Neutrophil (primary cell): ENCODE data around the gene RLN1.

Source experiments
- H3K27ac ChIP-seq: fragments of 200-600 bp; sonication (generic); 2 replicates; pipeline ENCODE4 v1.5.1; 2016; ENCODE audit warnings: mild to moderate bottlenecking, moderate library complexity
- H3K27me3 ChIP-seq: fragments of 200-600 bp; sonication (generic); 2 replicates; pipeline ENCODE4 v1.6.0; 2016; ENCODE audit warnings: mild to moderate bottlenecking
- H3K36me3 ChIP-seq: fragments of 200-600 bp; sonication (generic); 2 replicates; pipeline ENCODE4 v1.5.1; 2017
- H3K4me1 ChIP-seq, 2 experiments: fragments of 200-600 bp in 1 of 2; sonication (generic) in 1 of 2; 1 replicate in 1 of 2; 2 replicates in 1 of 2; pipeline versions ENCODE4 v1.5.1 to v1.6.1; 2013 to 2016; ENCODE audit warnings: low read depth in 1 of 2, low read length in 1 of 2, mild to moderate bottlenecking in 1 of 2, moderate library complexity in 1 of 2; ENCODE audit not compliant: control insufficient read depth in 1 of 2, insufficient read depth in 1 of 2
- H3K4me3 ChIP-seq, 2 experiments: fragments of 200-600 bp in 1 of 2; sonication (generic) in 1 of 2; 1 replicate in 1 of 2; 2 replicates in 1 of 2; pipeline ENCODE4 v1.5.1; 2013 to 2016; ENCODE audit warnings: low read depth in 1 of 2, low read length in 1 of 2, mild to moderate bottlenecking in 1 of 2, moderate library complexity in 1 of 2
- H3K9me3 ChIP-seq: fragments of 200-600 bp; sonication (generic); 2 replicates; pipeline ENCODE4 v1.5.1; 2016
- TF ChIP-seq, protein P1 (sequence below): fragments of 200-600 bp; sonication (generic); IDR thresholded peaks from 2 replicates; pipeline ENCODE4 v1.5.1; 2016; ENCODE audit warnings: antibody characterized with exemption

RLN1 gene

DNA sequence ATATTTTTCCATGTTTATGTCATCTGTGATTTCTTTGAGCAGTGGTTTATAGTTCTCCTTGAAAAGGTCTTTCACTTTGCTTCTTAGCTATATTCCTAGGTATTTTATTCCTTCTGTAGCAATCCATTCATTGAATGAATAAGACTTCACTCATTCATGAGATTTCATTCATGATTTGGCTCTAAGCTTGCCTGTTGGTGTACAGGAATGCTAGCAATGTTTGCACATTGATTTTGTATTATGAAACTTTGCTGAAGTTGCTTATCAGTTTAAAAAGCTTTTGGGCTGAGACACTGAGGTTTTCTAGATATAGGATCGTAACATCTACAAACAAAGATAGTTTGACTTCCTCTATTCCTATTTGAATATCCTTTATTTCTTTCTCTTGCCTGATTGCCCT is 51.1 kb downstream of the RLN1 start:
- TF ChIP-seq, protein P1, sequence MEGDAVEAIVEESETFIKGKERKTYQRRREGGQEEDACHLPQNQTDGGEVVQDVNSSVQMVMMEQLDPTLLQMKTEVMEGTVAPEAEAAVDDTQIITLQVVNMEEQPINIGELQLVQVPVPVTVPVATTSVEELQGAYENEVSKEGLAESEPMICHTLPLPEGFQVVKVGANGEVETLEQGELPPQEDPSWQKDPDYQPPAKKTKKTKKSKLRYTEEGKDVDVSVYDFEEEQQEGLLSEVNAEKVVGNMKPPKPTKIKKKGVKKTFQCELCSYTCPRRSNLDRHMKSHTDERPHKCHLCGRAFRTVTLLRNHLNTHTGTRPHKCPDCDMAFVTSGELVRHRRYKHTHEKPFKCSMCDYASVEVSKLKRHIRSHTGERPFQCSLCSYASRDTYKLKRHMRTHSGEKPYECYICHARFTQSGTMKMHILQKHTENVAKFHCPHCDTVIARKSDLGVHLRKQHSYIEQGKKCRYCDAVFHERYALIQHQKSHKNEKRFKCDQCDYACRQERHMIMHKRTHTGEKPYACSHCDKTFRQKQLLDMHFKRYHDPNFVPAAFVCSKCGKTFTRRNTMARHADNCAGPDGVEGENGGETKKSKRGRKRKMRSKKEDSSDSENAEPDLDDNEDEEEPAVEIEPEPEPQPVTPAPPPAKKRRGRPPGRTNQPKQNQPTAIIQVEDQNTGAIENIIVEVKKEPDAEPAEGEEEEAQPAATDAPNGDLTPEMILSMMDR, result no peak
- H3K9me3 ChIP-seq, result no peaks in the 10 kb centered on the region
- no peaks in the 10 kb centered on the region for H3K27me3 ChIP-seq
- H3K27ac ChIP-seq, result no peak overlapping the region
- H3K36me3 ChIP-seq, result no peaks in the 10 kb centered on the region
- no peak overlapping the region for H3K4me3 ChIP-seq
- no peaks in the 10 kb centered on the region for H3K4me1 ChIP-seq

DNA sequence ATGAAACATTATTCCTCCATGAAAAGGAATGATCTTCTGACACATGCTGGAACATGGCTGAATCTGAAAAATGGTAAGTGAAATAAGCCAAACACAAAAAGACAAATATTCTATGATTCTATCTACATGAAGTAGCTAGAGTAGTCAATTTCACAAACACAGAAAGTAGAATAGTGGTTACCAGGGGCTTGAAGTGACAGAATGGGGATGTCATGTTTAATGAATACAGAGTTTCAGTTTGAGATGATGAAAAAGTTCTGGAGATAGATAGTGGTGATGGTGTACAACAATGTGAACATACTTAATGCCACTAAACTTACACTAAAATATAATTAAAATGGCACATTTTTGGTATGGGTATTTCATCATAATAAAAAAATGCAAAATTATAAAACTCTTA is 53.4 kb downstream of the RLN1 start:
- H3K36me3 ChIP-seq, result no peaks in the 10 kb centered on the region
- no peak overlapping the region for H3K4me3 ChIP-seq
- H3K4me1 ChIP-seq, result no peaks in the 10 kb centered on the region
- no peak overlapping the region for H3K27ac ChIP-seq
- no peaks in the 10 kb centered on the region for H3K9me3 ChIP-seq
- TF ChIP-seq, protein P1, result no peak
- no peaks in the 10 kb centered on the region for H3K27me3 ChIP-seq
